ENCODE measurements around the gene SCIN. TPM values are rescaled to one million over a fixed set of nuclear protein-coding genes. Genes with fewer than 3 reads are reported as not detected.
"Not testable (repeated sequence)": the region's sequence is repeated elsewhere in the genome, so short reads cannot be mapped to it uniquely, and the experiment has no call there.

SCIN gene
- total RNA-seq, 1 donor, result 4.3 TPM

DNA sequence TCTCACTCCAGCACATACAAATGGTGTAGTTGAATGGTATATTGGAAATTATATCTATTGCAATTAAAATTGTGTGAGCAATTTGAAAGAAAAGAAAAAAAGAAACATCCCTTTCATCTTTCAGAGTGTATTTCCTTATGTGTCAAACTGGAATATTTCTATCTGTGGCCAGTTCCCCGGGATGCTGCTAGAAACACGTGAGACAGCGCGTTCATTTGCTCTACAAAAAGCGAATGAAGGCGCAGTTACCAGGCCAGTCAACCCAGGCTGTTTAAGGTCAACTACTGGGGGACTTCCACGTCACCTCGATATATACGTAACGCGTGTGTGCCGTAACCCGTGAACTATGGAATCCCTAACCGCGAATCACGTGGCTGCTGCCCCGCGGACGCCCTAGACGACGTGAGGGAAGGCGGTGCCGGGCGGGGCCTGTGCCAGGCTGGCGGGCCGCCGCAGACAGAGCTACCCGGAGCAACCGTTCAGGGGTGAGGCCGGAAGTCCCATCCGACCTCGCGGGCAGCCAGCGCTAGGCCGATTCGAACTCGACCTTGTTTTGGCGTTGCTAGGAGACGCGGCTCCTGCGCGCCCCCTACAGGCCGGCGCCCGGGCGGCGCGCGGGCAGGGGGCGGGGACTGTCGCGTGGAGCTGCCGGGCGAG is 115.8 kb downstream of the SCIN start:
- DNase-seq (ENCODE audit: low read depth), result peak; percentile 98
- peak overlapping the region; percentile 97 for H3K4me3 ChIP-seq (ENCODE audit: low read depth, low read length)
- TF ChIP-seq, protein P1, sequence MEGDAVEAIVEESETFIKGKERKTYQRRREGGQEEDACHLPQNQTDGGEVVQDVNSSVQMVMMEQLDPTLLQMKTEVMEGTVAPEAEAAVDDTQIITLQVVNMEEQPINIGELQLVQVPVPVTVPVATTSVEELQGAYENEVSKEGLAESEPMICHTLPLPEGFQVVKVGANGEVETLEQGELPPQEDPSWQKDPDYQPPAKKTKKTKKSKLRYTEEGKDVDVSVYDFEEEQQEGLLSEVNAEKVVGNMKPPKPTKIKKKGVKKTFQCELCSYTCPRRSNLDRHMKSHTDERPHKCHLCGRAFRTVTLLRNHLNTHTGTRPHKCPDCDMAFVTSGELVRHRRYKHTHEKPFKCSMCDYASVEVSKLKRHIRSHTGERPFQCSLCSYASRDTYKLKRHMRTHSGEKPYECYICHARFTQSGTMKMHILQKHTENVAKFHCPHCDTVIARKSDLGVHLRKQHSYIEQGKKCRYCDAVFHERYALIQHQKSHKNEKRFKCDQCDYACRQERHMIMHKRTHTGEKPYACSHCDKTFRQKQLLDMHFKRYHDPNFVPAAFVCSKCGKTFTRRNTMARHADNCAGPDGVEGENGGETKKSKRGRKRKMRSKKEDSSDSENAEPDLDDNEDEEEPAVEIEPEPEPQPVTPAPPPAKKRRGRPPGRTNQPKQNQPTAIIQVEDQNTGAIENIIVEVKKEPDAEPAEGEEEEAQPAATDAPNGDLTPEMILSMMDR (IDR thresholded peaks at IDR 0.05; ENCODE audit: insufficient read depth, low read depth, low read length), result peak; percentile 69

DNA sequence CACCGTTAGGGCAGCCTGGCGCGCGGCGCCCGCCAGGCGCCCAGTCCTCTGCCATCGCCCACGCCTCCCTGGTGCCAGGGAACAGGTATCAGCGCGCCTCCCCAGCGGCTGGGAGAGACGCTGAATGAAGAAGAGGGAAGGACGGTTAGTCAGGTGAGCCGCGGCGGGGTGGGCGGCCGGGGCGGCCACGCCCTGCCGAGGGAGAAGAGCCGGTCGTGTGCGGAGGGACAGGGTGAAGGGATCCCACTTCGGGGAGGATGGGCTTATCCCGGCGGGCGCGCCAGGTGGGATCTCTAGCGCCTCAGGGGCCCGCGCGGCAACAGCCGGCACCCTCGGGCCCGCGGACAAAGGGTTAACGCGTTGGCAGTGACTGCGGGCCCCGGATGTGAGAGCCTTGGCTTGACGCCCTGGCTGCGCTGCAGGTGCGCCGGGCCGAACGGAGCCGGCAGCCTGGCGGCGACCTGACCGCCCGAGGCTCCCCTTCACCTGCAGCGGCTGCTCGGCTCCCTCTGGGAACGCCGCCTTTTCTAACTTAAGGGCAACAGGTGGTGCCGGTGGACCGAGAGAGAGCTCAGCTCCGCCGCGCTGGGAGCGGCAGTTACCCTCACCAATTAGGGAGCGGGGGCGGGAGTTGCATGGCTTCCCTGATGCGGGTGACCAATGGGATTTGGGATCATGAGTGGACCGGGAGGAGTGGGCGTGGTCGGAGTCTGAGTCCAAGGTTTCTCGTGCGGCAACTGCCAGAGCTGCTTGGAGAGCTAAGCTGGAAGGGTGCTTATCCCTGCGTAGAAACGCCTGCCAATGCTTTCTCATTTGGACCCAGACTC is 116.6 kb downstream of the SCIN start, which contains the start of gene ARL4A:
Gene ARL4A, plus strand, starts transcription at position 743 of the 827 bp plus-strand sequence. CDS start 622 bp downstream, outside the sequence.
- peak within 1 kb of the TSS; percentile 97 for H3K4me3 ChIP-seq (ENCODE audit: low read depth, low read length)
- peak; percentile 99 for DNase-seq (ENCODE audit: low read depth)
- TF ChIP-seq, protein P1 (IDR thresholded peaks at IDR 0.05; ENCODE audit: insufficient read depth, low read depth, low read length), result no peak

DNA sequence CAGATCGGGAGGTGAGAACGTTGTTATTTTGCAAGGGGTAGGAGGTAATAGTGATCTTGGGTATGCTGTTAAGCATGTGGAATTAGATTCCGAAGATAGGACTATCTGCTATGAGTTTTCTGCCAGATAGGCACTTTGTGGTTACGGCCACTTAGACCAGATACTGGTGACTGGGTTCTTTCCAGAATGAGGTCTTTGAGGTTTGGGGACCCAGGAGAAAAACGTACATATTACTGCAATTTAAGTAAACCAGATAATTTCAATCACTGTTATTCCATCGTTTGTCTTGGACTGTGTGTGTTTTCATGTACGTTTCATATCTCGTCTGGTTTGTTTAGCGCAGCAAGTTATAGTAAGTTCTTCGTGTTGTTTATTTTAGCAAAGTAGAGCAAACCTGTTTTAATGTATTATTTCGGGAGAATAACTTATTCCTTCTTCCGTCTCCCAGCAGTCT is 117.2 kb downstream of the SCIN start:
- H3K4me3 ChIP-seq (ENCODE audit: low read depth, low read length), result peak overlapping the region; percentile 97
- no peak for DNase-seq (ENCODE audit: low read depth)
- TF ChIP-seq, protein P1 (IDR thresholded peaks at IDR 0.05; ENCODE audit: insufficient read depth, low read depth, low read length), result no peak

DNA sequence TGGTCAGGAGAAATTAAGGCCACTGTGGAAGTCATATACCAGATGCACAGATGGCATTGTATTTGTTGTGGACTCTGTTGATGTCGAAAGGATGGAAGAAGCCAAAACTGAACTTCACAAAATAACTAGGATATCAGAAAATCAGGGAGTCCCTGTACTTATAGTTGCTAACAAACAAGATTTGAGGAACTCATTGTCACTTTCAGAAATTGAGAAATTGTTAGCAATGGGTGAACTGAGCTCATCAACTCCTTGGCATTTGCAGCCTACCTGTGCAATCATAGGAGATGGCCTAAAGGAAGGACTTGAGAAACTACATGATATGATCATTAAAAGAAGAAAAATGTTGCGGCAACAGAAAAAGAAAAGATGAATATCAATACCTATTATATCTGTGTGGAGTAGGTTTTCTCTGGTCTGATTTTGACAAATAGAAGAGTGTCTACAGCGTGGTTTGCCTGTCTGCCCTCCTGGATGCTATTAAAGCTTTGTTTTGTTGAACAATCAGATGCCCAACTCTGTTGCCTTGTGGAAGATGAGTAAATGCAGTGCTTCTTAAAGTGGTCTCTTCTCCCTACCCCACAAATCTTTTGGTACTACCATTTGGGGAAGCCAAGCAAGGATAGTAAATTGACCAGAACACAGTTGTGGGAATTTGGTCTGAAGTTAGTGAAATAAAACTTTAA is 118.1 kb downstream of the SCIN start:
- H3K4me3 ChIP-seq (ENCODE audit: low read depth, low read length), result peak overlapping the region; percentile 97
- DNase-seq (ENCODE audit: low read depth), result not testable (repeated sequence)

DNA sequence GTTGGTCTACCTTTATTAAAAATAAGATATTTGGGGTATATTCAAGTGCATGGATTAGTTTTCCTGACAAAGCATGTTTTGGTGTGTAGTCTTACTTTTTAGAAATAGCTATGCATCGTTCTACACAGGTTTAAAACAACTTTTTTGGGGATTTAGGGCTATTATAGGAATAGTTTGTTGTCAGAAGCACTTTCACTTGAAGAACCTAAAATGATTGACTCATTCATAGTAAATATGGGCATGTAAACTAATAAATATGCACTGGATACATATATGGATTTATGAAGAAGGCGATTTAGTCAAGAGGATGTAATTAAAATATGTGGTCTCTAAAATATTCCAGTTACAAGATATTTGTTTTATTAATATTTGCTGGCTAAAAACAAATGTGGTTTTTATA is 118.9 kb downstream of the SCIN start:
- no peak for DNase-seq (ENCODE audit: low read depth)
- TF ChIP-seq, protein P1 (IDR thresholded peaks at IDR 0.05; ENCODE audit: insufficient read depth, low read depth, low read length), result no peak
- peak overlapping the region; percentile 97 for H3K4me3 ChIP-seq (ENCODE audit: low read depth, low read length)

DNA sequence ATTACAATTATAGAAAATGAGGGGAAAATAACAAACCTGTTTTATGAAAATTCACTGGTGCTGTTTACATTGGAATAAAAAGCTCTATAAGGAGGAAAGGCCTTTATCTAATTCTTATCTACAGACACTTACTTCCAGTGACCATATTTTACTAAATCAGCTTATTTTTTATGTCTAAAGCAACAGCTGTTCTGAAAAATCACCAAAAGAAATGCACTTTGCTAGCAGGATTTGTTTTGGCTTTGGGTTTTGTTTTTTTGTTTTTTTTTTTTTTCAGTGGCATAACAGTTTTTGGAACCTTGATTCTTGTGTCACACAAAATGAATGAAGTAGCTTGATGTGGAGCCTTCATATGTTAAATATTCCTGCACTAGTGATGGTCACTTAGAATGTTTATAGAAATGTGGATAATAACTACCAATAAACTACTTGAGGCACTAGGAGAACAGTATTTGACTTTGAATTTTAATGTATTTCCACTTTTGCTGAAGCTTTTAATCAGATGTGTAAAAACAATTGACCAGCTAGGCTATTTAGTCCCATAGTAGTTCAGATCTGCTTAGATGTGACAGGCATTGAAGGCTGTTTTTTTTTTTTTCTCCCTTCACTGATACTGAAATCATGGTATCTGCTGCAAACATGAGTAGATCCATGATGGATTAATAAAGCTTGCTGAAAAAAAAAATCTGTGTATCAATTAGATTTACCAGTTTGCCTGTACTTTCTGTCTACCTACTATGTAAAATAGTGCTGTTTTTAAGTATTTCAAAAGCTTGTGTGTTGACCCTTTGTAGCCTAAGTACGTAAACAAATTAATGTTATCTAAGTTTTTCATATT is 119.7 kb downstream of the SCIN start:
- peak overlapping the region; percentile 97 for H3K4me3 ChIP-seq (ENCODE audit: low read depth, low read length)
- DNase-seq (ENCODE audit: low read depth), result no peak
- TF ChIP-seq, protein P1 (IDR thresholded peaks at IDR 0.05; ENCODE audit: insufficient read depth, low read depth, low read length), result no peak

DNA sequence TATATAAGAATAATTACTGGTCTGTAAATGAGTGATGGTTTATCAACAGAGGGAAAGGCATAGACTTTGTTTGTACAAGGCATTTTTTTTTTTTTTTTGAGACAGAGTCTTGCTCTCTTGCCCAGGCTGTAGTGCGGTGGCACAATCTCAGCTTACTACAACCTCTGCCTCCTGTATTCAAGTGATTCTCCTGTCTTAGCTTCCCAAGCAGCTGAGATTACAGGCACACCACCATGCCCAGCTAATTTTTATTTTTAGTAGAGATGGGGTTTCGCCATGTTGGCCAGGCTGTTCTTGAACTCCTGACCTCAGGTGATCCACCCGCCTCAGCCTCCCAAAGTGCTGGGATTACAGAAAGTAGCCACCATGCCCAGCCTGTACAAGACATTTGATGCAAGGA is 120.9 kb downstream of the SCIN start:
- not testable (repeated sequence) for H3K4me3 ChIP-seq (ENCODE audit: low read depth, low read length); DNase-seq (ENCODE audit: low read depth)
